ENCODE data around the gene WNK4. TPM values are rescaled to one million over a fixed set of nuclear protein-coding genes. Genes with fewer than 3 reads are reported as not detected.
A peak's percentile ranks its signal among the peaks of the same experiment; 100 is the strongest.

The WNK4 gene
- total and polyA plus RNA-seq, 9 of the 15 experiments (the other 6 are each of a cell fraction or from before 2014, with no cell fraction given), result 0.32 to 25.8 (median 4.5) TPM

DNA sequence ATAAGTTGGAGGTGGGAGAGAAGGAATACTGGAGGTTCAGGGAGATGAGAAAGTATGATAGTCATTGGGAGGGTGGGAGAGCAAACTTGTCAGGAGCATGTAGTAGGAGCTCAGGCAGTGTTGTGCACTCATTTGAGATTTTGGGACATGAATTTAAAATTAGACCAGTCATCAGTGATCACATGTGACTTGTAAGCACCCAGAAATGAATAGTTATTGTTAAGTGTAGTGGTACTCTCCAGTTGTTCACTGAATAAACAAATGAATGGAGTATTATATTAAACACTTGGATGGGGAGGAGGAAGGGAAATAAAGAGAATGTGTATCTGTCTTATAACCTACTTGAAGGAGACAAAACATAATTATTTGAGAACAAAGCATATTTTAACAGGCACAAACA, 50.6 kb downstream of the WNK4 start:
- H3K36me3 ChIP-seq (ENCODE audit: control insufficient read depth, insufficient read depth, low read length), result peaks cover 20% of the 10 kb centered on the region
- no peak overlapping the region for H2AFZ ChIP-seq (ENCODE audit: low read depth, low read length)
- H3K9me3 ChIP-seq (replicated peaks; ENCODE audit: control insufficient read depth, insufficient read depth, low read depth, low read length), result no peaks in the 10 kb centered on the region
- no peak overlapping the region for H3K4me2 ChIP-seq (ENCODE audit: insufficient read depth, low read length)
- TF ChIP-seq ZNF23 (CRISPR knock-in tag; IDR thresholded peaks at IDR 0.05) (no peak), BRCA1 (IDR thresholded peaks at IDR 0.05) (no peak), BRCA1 (CRISPR knock-in tag; IDR thresholded peaks at IDR 0.05) (no peak), NR2C2 (CRISPR knock-in tag; IDR thresholded peaks at IDR 0.05) (no peak), NR2C2 (tag; IDR thresholded peaks at IDR 0.05) (no peak), DMBX1 (CRISPR knock-in tag; IDR thresholded peaks at IDR 0.05; ENCODE audit: borderline replicate concordance) (no peak), U2AF1 (optimal IDR thresholded peaks at IDR 0.05; ENCODE audit: low read depth, low read length) (no peak)
- TF ChIP-seq, protein P1, sequence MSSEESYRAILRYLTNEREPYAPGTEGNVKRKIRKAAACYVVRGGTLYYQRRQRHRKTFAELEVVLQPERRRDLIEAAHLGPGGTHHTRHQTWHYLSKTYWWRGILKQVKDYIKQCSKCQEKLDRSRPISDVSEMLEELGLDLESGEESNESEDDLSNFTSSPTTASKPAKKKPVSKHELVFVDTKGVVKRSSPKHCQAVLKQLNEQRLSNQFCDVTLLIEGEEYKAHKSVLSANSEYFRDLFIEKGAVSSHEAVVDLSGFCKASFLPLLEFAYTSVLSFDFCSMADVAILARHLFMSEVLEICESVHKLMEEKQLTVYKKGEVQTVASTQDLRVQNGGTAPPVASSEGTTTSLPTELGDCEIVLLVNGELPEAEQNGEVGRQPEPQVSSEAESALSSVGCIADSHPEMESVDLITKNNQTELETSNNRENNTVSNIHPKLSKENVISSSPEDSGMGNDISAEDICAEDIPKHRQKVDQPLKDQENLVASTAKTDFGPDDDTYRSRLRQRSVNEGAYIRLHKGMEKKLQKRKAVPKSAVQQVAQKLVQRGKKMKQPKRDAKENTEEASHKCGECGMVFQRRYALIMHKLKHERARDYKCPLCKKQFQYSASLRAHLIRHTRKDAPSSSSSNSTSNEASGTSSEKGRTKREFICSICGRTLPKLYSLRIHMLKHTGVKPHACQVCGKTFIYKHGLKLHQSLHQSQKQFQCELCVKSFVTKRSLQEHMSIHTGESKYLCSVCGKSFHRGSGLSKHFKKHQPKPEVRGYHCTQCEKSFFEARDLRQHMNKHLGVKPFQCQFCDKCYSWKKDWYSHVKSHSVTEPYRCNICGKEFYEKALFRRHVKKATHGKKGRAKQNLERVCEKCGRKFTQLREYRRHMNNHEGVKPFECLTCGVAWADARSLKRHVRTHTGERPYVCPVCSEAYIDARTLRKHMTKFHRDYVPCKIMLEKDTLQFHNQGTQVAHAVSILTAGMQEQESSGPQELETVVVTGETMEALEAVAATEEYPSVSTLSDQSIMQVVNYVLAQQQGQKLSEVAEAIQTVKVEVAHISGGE (CRISPR knock-in tag; IDR thresholded peaks at IDR 0.05), result no peak
- H3K27me3 ChIP-seq (ENCODE audit: control insufficient read depth in 2 of 2, insufficient read depth in 2 of 2, low read length in 2 of 2), result no peaks in the 10 kb centered on the region
- ATAC-seq (no peak), DNase-seq (ENCODE audit: extremely low read depth in 1 of 4, low spot score in 3 of 4) (no peak), FAIRE-seq (no peak)
- no peaks in the 10 kb centered on the region for H3K9me1 ChIP-seq (ENCODE audit: control insufficient read depth, insufficient read depth, low read length)
- H3K9ac ChIP-seq (ENCODE audit: insufficient read depth in 1 of 2, low read depth in 2 of 2, low read length in 2 of 2), result peak overlapping the region in 1 of 2 experiments; percentile 3; a peak in 1 of 4 replicates
- POLR2A ChIA-PET, result interaction anchor here (0.6 kb wide), 1 partner anchor 12 kb away, joined by 3 read pairs; no protein-coding TSS in a partner anchor
- intact Hi-C loops (cut with micrococcal nuclease) (no loop called here), in situ Hi-C loops (cut with MboI) (no loop called here)
- no TSS peak for BruUV-seq (replicated peaks)
- H3K79me2 ChIP-seq (ENCODE audit: control insufficient read depth, insufficient read depth, low read length), result peaks cover 37% of the 10 kb centered on the region
- 0 out of 2 replicates have a peak, but pooled peaks cover 5% of the 10 kb centered on the region for H4K20me1 ChIP-seq (replicated peaks; ENCODE audit: control insufficient read depth, insufficient read depth, low read length)
- CTCF ChIA-PET (ENCODE audit: low intra/inter-chr PET ratio), result no interaction called here
- no peak overlapping the region for H3K27ac ChIP-seq (ENCODE audit: extremely low read depth, low read depth, low read length)
- H3K4me3 ChIP-seq, result no peak overlapping the region
- H3K4me1 ChIP-seq (replicated peaks in 1 of 2; ENCODE audit: control insufficient read depth in 2 of 2, insufficient read depth in 2 of 2, low read length in 2 of 2), result peaks cover 3 to 14% of the 10 kb centered on the region in 2 experiments; a peak in 4 of 5 replicates

Data from K562 (cell line).